Common myeloid progenitor, CD34-positive (primary cell): ENCODE results near the gene C1orf115. TPM values are rescaled to one million over a fixed set of nuclear protein-coding genes. Genes with fewer than 3 reads are reported as not detected.

ENCODE experiments used
- CTCF ChIA-PET: fragments of 350-600 bp; sonication (Branson Sonifier 250); formaldehyde crosslinking; loops from one replicate; lab custom pipeline; 2021; ENCODE audit warnings: antibody characterized with exemption; lab: Charles Lee
- POLR2A ChIA-PET: fragments of 350-600 bp; sonication (Branson Sonifier 250); formaldehyde crosslinking; loops from one replicate; lab custom pipeline; 2021; ENCODE audit warnings: antibody characterized with exemption; lab: Charles Lee
- DNase-seq, 3 donors: peaks; one replicate each; pipeline versions ENCODE4 v3.0.0 to v3.0.0-alpha.2; 2013
- H3K27ac ChIP-seq, 2 experiments: 1 replicate in 1 of 2; 2 replicates in 1 of 2; pipeline ENCODE4 v1.7.0; 2013; ENCODE audit warnings: inconsistent platforms in 2 of 2, low read length in 2 of 2, mild to moderate bottlenecking in 2 of 2, low read depth in 1 of 2, moderate library complexity in 1 of 2; ENCODE audit not compliant: severe bottlenecking in 2 of 2, insufficient read depth in 1 of 2, poor library complexity in 1 of 2
- H3K27me3 ChIP-seq, 5 experiments: replicated peaks in 2 of 5; 1 replicate in 3 of 5; 2 replicates in 2 of 5; pipeline versions ENCODE4 v1.6.1 to v1.7.0; 2013; ENCODE audit warnings: low read length in 4 of 5, mild to moderate bottlenecking in 2 of 5, moderate library complexity in 2 of 5, inconsistent platforms in 1 of 5; ENCODE audit not compliant: insufficient read depth in 5 of 5, control insufficient read depth in 4 of 5
- H3K36me3 ChIP-seq, 4 experiments: 1 replicate in 2 of 4; 2 replicates in 2 of 4; pipeline versions ENCODE4 v1.6.1 to v1.7.0; 2013; ENCODE audit warnings: low read length in 3 of 4, control low read depth in 1 of 4, mild to moderate bottlenecking in 1 of 4; ENCODE audit not compliant: control insufficient read depth in 4 of 4, insufficient read depth in 4 of 4
- H3K4me1 ChIP-seq, 4 experiments: 1 replicate in 3 of 4; 2 replicates in 1 of 4; pipeline versions ENCODE4 v1.6.1 to v1.7.1; 2013; ENCODE audit warnings: low read length in 3 of 4, mild to moderate bottlenecking in 3 of 4, control low read depth in 1 of 4, inconsistent platforms in 1 of 4, moderate library complexity in 1 of 4; ENCODE audit not compliant: control insufficient read depth in 4 of 4, insufficient read depth in 4 of 4; ENCODE audit errors: control extremely low read depth in 1 of 4
- H3K4me3 ChIP-seq, 7 experiments: 1 replicate in 4 of 7; 2 replicates in 3 of 7; pipeline versions ENCODE4 v1.5.1 to v1.7.0; 2013; ENCODE audit warnings: mild to moderate bottlenecking in 7 of 7, low read length in 6 of 7, moderate library complexity in 6 of 7, inconsistent platforms in 2 of 7, low read depth in 2 of 7, control low read depth in 1 of 7; ENCODE audit not compliant: insufficient read depth in 4 of 7, control insufficient read depth in 1 of 7; ENCODE audit errors: extremely low read depth in 1 of 7
- H3K9me3 ChIP-seq, 5 experiments: 1 replicate in 4 of 5; 2 replicates in 1 of 5; pipeline versions ENCODE4 v1.6.1 to v1.7.1; 2013; ENCODE audit warnings: low read length in 4 of 5, mild to moderate bottlenecking in 2 of 5, inconsistent platforms in 1 of 5, low read depth in 1 of 5, moderate library complexity in 1 of 5; ENCODE audit not compliant: control insufficient read depth in 4 of 5, insufficient read depth in 2 of 5; ENCODE audit errors: control extremely low read depth in 1 of 5
- WGBS: methylation state at CpG from one replicate; pipeline ENCODE4 v1.1.5; 2013; ENCODE audit not compliant: insufficient coverage; 5-methylcytosine and 5-hydroxymethylcytosine counted together
- polyA plus RNA-seq: library from polyadenylated mRNA; unstranded; fragments of 120-200 nt; gene quantifications from one replicate; pipeline ENCODE4 v1.2.1, GENCODE V29; 2013

C1orf115 gene
- 0.84 TPM for polyA plus RNA-seq

DNA sequence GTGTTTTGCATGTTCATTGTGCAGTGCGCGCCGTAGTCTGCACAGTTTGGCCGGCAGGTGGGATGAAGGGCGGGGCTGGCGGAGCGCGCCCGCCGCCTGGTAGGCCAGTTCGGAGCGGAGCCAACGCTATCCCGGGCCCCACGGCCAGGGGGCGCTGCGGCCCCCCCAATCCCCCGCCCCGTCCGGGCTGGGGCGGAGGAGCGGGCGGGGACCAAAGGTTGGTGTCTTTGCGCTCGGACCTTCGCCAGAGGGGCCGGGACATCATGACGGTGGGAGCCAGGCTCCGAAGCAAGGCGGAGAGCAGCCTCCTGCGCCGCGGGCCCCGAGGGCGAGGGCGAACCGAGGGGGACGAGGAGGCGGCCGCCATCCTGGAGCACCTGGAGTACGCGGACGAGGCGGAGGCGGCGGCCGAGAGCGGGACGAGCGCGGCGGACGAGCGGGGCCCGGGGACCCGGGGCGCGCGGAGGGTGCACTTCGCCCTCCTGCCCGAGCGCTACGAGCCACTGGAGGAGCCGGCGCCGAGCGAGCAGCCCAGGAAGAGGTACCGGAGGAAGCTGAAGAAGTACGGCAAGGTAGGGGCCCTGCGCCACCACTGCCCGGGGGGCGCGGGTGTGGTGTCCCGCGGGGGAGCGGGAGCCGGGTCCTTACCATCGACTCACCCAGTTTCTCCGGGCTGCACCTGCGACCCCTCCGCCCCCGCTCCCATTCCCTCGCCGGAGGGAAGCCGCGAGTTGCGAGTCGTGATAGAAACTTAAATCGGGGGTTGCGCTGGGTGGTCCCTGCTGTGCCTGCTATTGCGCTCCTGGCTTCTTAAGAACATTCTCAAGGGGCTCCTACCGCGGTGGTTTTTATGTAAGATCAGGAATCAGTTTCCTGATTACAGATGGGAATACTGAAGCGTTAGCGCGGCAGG lies at the start of gene C1orf115:
Gene C1orf115 (plus strand): TSS at position 224 of the 913 bp plus-strand sequence. CDS start 40 bp downstream, at position 264.
- ChIA-PET CTCF (interaction anchor here (1.2 kb wide), 1 partner anchor 34 kb away, joined by 4 read pairs; no protein-coding TSS in a partner anchor), POLR2A (no interaction called here)
- H3K4me3 ChIP-seq: peak within 1 kb of the TSS; percentile 52 to 80 (median 65)
- peaks cover 0 to 15% (median 11%) of the 10 kb centered on the region in 4 experiments for H3K4me1 ChIP-seq
- 4% methylated on average over 86 of the region's 96 CpGs for WGBS
- H3K9me3 ChIP-seq: no peaks in the 10 kb centered on the region
- peaks cover 9 to 30% (median 24%) of the 10 kb centered on the region in 5 experiments for H3K27me3 ChIP-seq
- peak; percentile 81 to 84 (median 83) for DNase-seq
- H3K27ac ChIP-seq: no peak within 1 kb of the TSS
- no peaks in the 10 kb centered on the region for H3K36me3 ChIP-seq

- no peak for DNase-seq
- H3K9me3 ChIP-seq: no peaks in the 10 kb centered on the region
- no peak overlapping the region for H3K27ac ChIP-seq
- ChIA-PET CTCF (no interaction called here), POLR2A (no interaction called here)
- 93% methylated on average over 4 of the region's 4 CpGs for WGBS
- H3K36me3 ChIP-seq: no peaks in the 10 kb centered on the region
- no peaks in the 10 kb centered on the region for H3K4me1 ChIP-seq
- no peak overlapping the region for H3K4me3 ChIP-seq
- no peaks in the 10 kb centered on the region for H3K27me3 ChIP-seq
Measured at GRCh38 chr1:220642285-220642684, 47.9 kb upstream of the C1orf115 start.

DNA sequence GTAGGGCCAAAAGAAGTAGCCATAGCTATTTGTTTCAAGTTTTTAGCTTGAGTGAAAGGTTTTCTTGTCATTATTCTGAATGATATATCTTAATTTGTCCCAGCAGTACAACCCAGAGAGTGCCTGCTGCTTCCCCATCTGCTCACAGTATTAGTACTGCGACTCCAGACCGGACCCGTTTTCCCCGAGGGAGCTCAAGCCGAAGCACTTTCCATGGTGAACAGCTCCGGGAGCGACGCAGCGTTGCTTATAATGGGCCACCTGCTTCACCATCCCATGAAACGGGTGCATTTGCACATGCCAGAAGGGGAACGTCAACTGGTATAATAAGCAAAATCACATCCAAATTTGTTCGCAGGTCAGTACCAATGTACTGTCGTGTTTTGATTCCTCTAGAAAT lies 37.2 kb upstream of the C1orf115 start:
- Histone ChIP-seq H3K4me3 (no peak overlapping the region), H3K36me3 (no peaks in the 10 kb centered on the region), H3K27me3 (no peaks in the 10 kb centered on the region), H3K9me3 (no peaks in the 10 kb centered on the region), H3K4me1 (no peaks in the 10 kb centered on the region), H3K27ac (no peak overlapping the region)
- DNase-seq: no peak
- ChIA-PET POLR2A (no interaction called here), CTCF (no interaction called here)
- 99% methylated on average over 11 of the region's 13 CpGs for WGBS

DNA sequence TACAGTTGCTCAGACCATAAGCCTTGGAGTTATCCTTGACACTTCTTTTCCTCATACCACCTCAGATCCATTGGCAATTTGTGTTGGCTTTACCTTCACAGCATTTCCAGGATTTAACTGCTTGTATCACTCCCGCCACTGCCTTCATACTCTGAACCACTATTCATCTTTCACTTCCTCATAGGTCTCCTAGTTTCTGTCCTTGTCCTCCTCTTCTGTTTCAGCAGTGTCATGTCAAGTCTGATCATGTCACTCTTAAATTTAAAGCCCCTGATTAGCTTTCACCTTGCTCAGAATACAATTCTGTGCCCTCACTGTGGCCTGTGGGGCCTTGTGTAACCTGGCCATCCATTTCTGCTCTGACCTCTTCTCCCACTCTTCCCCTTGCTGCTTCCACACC lies 34.7 kb upstream of the C1orf115 start:
- Histone ChIP-seq H3K4me3 (no peak overlapping the region), H3K27ac (no peak overlapping the region), H3K4me1 (no peaks in the 10 kb centered on the region), H3K27me3 (no peaks in the 10 kb centered on the region), H3K9me3 (no peaks in the 10 kb centered on the region), H3K36me3 (no peaks in the 10 kb centered on the region)
- POLR2A ChIA-PET: no interaction called here
- CTCF ChIA-PET: no interaction called here
- WGBS: 88% methylated on average over 1 of the region's 1 CpG
- DNase-seq: no peak

DNA sequence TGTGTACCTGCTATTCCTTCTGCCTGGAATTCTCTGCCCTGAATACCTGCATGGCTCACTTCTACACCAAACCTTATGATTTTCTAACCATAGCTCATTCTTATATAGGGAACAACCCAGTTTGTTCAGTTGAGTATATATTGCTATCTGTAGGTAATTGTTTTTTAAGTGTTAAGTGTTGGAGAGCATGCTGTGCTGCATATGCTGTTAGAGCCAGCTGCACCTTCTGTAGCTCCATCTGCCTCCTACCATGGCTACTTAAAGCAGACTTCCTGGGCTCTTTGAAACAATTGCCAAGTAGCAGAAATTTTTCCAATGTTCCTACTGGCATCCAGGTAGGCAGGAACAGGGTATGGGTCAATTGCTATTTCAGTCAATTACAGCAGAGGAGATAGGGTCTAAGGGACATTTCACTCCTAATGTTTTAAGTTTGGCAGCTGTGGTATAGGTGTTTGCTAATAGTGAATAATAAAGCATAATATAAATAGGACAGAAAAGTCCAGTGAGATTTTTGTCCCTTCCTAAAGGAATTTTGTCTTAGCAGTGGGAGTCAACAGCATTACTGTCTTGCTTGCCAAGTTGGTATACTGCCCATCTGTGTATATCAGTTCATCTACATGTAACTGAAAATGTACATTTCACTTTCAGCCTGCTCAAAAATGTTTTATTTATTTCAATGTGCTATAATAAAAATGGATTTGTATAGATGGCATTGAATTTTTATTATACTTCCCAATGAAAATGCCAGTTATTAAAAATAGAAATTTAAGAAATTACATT lies 34.0 kb upstream of the C1orf115 start:
- Histone ChIP-seq H3K27ac (no peak overlapping the region), H3K9me3 (no peaks in the 10 kb centered on the region), H3K4me1 (no peaks in the 10 kb centered on the region), H3K36me3 (no peaks in the 10 kb centered on the region), H3K27me3 (peaks cover 0 to 3% (median 0%) of the 10 kb centered on the region in 5 experiments), H3K4me3 (no peak overlapping the region)
- ChIA-PET CTCF (no interaction called here), POLR2A (no interaction called here)
- no peak for DNase-seq

GRCh38 chr1:220666349-220666748 lies 23.8 kb upstream of the C1orf115 start:
- POLR2A ChIA-PET: no interaction called here
- H3K36me3 ChIP-seq: no peaks in the 10 kb centered on the region
- no peaks in the 10 kb centered on the region for H3K27me3 ChIP-seq
- no peak overlapping the region for H3K4me3 ChIP-seq
- 100% methylated on average over 3 of the region's 3 CpGs for WGBS
- CTCF ChIA-PET: no interaction called here
- no peaks in the 10 kb centered on the region for H3K4me1 ChIP-seq
- peaks cover 0 to 8% (median 2%) of the 10 kb centered on the region in 5 experiments for H3K9me3 ChIP-seq
- DNase-seq: no peak
- H3K27ac ChIP-seq: no peak overlapping the region

GRCh38 chr1:220669005-220669404 lies 21.2 kb upstream of the C1orf115 start:
- H3K27ac ChIP-seq: no peak overlapping the region
- H3K36me3 ChIP-seq: no peaks in the 10 kb centered on the region
- peaks cover 0 to 2% (median 0%) of the 10 kb centered on the region in 5 experiments for H3K27me3 ChIP-seq
- ChIA-PET POLR2A (no interaction called here), CTCF (no interaction called here)
- H3K9me3 ChIP-seq: peaks cover 0 to 8% (median 2%) of the 10 kb centered on the region in 5 experiments
- WGBS: no CpG with 5 or more reads among the region's 1 CpG
- DNase-seq: no peak
- no peaks in the 10 kb centered on the region for H3K4me1 ChIP-seq
- no peak overlapping the region for H3K4me3 ChIP-seq
